ENCODE data around the gene KCTD2. TPM values are rescaled to one million over a fixed set of nuclear protein-coding genes. Genes with fewer than 3 reads are reported as not detected.

The KCTD2 gene
- total and polyA plus RNA-seq, 2 of the 13 experiments (the other 11 are each of a cell fraction or from before 2014, with no cell fraction given): 28.3 to 32.6 TPM

DNA sequence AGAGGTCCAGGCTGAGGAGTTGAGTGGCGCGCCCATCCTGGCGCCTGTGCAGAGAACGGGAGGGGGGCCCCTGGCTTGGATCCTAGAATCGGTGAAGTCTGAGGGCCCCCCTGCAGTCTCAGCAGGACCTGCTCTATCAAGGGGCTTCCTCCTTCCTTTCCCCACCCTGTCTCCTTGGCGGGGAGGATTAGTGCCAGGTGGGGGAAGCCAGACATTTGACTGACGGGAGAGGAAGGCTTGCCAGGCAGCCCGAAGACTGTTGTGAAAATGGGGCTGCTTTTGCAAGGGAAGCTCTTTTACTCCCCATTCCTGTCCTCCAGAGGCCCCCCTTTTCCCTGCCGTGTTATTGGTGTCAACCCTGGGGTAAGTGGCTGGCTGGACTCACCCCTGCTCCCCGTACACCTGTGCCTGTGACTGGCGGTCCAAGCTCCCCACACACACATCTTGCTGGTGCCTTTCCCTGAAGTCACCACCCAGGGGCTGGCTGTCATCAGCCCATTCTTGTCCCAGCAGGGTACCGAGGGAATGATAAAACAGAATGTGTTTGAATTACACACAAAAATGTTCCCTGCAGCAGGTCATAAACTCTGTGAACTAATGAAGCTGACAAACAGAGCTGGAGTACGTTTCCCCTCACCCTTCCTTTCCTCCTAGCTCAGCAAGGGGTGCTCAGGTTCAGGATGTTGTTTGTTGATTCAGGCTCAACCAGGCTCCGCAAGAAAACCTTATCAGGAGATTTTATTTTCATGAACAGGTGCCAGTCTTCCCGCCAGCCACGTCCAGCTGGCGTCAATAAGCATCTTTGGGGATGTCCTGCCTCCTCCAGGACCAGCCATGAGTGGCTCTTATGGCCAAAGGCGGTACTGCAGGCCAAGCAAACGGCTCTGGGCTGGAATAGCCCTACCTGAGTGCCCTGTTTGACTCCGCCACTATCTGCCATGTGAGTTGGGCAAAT is 58.4 kb downstream of the KCTD2 start:
- no peak overlapping the region for H3K4me3 ChIP-seq (replicated peaks in 1 of 3; ENCODE audit: insufficient read depth in 1 of 3, low read depth in 2 of 3, low read length in 3 of 3)
- H3K79me2 ChIP-seq (ENCODE audit: insufficient read depth, low read length): peaks cover 3% of the 10 kb centered on the region
- peak; percentile 55 for DNase-seq (ENCODE audit: low spot score)
- H3K27ac ChIP-seq (ENCODE audit: extremely low read length, insufficient read depth, low read length): no peak overlapping the region
- no peaks in the 10 kb centered on the region for H3K9me3 ChIP-seq (ENCODE audit: low read length)
- H3K4me1 ChIP-seq (ENCODE audit: insufficient read depth, low read length): peaks cover 22% of the 10 kb centered on the region
- ATAC-seq: peak; percentile 82
- H3K36me3 ChIP-seq (replicated peaks in 1 of 2; ENCODE audit: control insufficient read depth in 1 of 2, insufficient read depth in 2 of 2, low read length in 2 of 2): no peaks in the 10 kb centered on the region
- 43% methylated on average over 20 of the region's 20 CpGs for WGBS (ENCODE audit: low lambda C conversion rate)
- intact Hi-C loops (cut with micrococcal nuclease; ENCODE audit: unreplicated experiment): loop anchor here (5.0 kb wide), 2 partner anchors 33 to 307 kb away; no protein-coding TSS in a partner anchor
- no TSS peak for BruUV-seq (replicated peaks)
- no peak overlapping the region for H3K4me2 ChIP-seq (ENCODE audit: low read depth, low read length)
- H3K27me3 ChIP-seq (ENCODE audit: control insufficient read depth in 1 of 2, insufficient read depth in 2 of 2, low read length in 2 of 2): peaks cover 0 to 3% of the 10 kb centered on the region in 2 experiments; a peak in 3 of 5 replicates
- ChIA-PET CTCF (ENCODE audit: low intra/inter-chr PET ratio, low total read pairs) (interaction anchor here (0.7 to 2.6 kb wide), 5 partner anchors 14 to 45 kb away, joined by 3 to 7 read pairs (median 5); no protein-coding TSS in a partner anchor), POLR2A (interaction anchor here (0.7 to 3.1 kb wide), 12 partner anchors 9 to 184 kb away, joined by 3 to 13 read pairs (median 4); partner anchors contain the start of genes SLC16A5 and SLC25A19)
- no peak overlapping the region for H2AFZ ChIP-seq (ENCODE audit: low read length)
- no peak overlapping the region for H3K9ac ChIP-seq (ENCODE audit: insufficient read depth, low read depth, low read length)
- FAIRE-seq: peak; percentile 90
- in situ Hi-C loops (cut with HindIII; ENCODE audit: extremely low pct_ligation_motif_present, low pct_unique_long_range_greater_than_20kb): no loop called here
- H4K20me1 ChIP-seq (ENCODE audit: insufficient read depth, low read length): no peaks in the 10 kb centered on the region
- TF ChIP-seq FOXA1 (IDR thresholded peaks at IDR 0.05) (no peak), FOXA1 (CRISPR knock-in tag; IDR thresholded peaks at IDR 0.05) (peak; percentile 27; the same call in 1 of the 2 replicates), FOXO1 (CRISPR knock-in tag; IDR thresholded peaks at IDR 0.05) (0 out of 2 replicates have a peak, but pooled peaks have one; percentile 22), KDM1A (CRISPR knock-in tag; IDR thresholded peaks at IDR 0.05) (0 out of 2 replicates have a peak, but pooled peaks have one; percentile 37), FOSL2 (CRISPR knock-in tag; IDR thresholded peaks at IDR 0.05) (0 out of 2 replicates have a peak, but pooled peaks have one; percentile 15), FOXA3 (CRISPR knock-in tag; IDR thresholded peaks at IDR 0.05) (peak; percentile 44; the same call in 1 of the 2 replicates), ZNF235 (CRISPR knock-in tag; IDR thresholded peaks at IDR 0.05; ENCODE audit: borderline replicate concordance) (no peak), ZNF441 (CRISPR knock-in tag; IDR thresholded peaks at IDR 0.05; ENCODE audit: borderline replicate concordance) (no peak), SMAD9 (CRISPR knock-in tag; IDR thresholded peaks at IDR 0.05) (no peak), FOXK1 (CRISPR knock-in tag; IDR thresholded peaks at IDR 0.05; ENCODE audit: borderline replicate concordance, low read depth) (0 out of 2 replicates have a peak, but pooled peaks have one; percentile 15), TFAP4 (IDR thresholded peaks at IDR 0.05; ENCODE audit: borderline replicate concordance, low read depth) (0 out of 2 replicates have a peak, but pooled peaks have one; percentile 20)
- TF ChIP-seq, protein P1, sequence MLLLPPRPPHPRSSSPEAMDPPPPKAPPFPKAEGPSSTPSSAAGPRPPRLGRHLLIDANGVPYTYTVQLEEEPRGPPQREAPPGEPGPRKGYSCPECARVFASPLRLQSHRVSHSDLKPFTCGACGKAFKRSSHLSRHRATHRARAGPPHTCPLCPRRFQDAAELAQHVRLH (CRISPR knock-in tag; IDR thresholded peaks at IDR 0.05; ENCODE audit: borderline replicate concordance, low read depth): 0 out of 2 replicates have a peak, but pooled peaks have one; percentile 38
- TF ChIP-seq, protein P2, sequence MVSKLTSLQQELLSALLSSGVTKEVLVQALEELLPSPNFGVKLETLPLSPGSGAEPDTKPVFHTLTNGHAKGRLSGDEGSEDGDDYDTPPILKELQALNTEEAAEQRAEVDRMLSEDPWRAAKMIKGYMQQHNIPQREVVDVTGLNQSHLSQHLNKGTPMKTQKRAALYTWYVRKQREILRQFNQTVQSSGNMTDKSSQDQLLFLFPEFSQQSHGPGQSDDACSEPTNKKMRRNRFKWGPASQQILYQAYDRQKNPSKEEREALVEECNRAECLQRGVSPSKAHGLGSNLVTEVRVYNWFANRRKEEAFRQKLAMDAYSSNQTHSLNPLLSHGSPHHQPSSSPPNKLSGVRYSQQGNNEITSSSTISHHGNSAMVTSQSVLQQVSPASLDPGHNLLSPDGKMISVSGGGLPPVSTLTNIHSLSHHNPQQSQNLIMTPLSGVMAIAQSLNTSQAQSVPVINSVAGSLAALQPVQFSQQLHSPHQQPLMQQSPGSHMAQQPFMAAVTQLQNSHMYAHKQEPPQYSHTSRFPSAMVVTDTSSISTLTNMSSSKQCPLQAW (CRISPR knock-in tag; IDR thresholded peaks at IDR 0.05): no peak
- TF ChIP-seq, protein P3, sequence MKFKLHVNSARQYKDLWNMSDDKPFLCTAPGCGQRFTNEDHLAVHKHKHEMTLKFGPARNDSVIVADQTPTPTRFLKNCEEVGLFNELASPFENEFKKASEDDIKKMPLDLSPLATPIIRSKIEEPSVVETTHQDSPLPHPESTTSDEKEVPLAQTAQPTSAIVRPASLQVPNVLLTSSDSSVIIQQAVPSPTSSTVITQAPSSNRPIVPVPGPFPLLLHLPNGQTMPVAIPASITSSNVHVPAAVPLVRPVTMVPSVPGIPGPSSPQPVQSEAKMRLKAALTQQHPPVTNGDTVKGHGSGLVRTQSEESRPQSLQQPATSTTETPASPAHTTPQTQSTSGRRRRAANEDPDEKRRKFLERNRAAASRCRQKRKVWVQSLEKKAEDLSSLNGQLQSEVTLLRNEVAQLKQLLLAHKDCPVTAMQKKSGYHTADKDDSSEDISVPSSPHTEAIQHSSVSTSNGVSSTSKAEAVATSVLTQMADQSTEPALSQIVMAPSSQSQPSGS (CRISPR knock-in tag; IDR thresholded peaks at IDR 0.05): 0 out of 2 replicates have a peak, but pooled peaks have one; percentile 21
- TF ChIP-seq, protein P4, sequence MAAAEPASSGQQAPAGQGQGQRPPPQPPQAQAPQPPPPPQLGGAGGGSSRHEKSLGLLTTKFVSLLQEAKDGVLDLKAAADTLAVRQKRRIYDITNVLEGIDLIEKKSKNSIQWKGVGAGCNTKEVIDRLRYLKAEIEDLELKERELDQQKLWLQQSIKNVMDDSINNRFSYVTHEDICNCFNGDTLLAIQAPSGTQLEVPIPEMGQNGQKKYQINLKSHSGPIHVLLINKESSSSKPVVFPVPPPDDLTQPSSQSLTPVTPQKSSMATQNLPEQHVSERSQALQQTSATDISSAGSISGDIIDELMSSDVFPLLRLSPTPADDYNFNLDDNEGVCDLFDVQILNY (CRISPR knock-in tag; conservative IDR thresholded peaks at IDR 0.05): no peak

Data from HepG2 (cell line).